ENCODE results near the gene TSC1. TPM values are rescaled to one million over a fixed set of nuclear protein-coding genes. Genes with fewer than 3 reads are reported as not detected.

TSC1 gene
- total and polyA plus RNA-seq, 2 donors (not counting 3 experiments of a cell fraction or from before 2014, with no cell fraction given): 43.9 to 51.2 TPM

DNA sequence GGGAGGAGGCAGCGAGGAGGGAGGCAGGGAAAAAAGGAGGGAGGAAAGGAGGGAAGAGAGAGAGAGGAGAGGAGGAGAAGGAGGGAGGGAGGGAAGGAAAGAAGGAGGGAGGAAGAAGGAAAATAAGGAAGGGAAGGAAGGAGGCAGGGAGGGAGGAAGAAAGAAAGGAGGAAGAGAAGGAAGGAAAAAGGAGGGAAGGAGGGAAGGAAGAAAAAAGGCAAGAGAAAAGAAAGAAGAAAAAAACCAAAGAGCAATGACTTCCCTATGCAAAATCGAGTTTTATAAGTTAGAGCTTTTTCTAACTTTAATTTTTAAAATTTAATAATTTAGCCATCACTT lies 33.7 kb upstream of the TSC1 start:
- no TSS peak for BruUV-seq (replicated peaks)
- Histone ChIP-seq H3K9me3 (replicated peaks; ENCODE audit: control insufficient read depth, insufficient read depth, low read length) (no peaks in the 10 kb centered on the region), H3K4me3 (replicated peaks in 1 of 3; ENCODE audit: insufficient read depth in 1 of 3, low read depth in 1 of 3, low read length in 3 of 3) (no peak overlapping the region), H3K4me1 (ENCODE audit: control insufficient read depth, extremely low read depth, insufficient read depth, low read length) (no peaks in the 10 kb centered on the region), H3K4me2 (ENCODE audit: insufficient read depth, low read length) (no peak overlapping the region), H3K9me1 (replicated peaks; ENCODE audit: control insufficient read depth, extremely low read depth, insufficient read depth, low read length) (no peaks in the 10 kb centered on the region), H3K27me3 (ENCODE audit: control insufficient read depth in 2 of 2, insufficient read depth in 2 of 2, low read length in 2 of 2) (peaks cover 23 to 28% of the 10 kb centered on the region in 2 experiments), H2AFZ (ENCODE audit: low read depth, low read length) (no peak overlapping the region), H3K36me3 (ENCODE audit: control insufficient read depth in 2 of 2, extremely low read depth in 1 of 2, insufficient read depth in 2 of 2, low read length in 2 of 2) (no peaks in the 10 kb centered on the region), H4K20me1 (replicated peaks; ENCODE audit: control insufficient read depth, extremely low read depth, insufficient read depth, low read length) (no peaks in the 10 kb centered on the region), H3K9ac (replicated peaks; ENCODE audit: extremely low read depth, insufficient read depth, low read length) (no peak overlapping the region), H3K27ac (ENCODE audit: insufficient read depth, low read depth, low read length) (no peak overlapping the region), H3K79me2 (ENCODE audit: control insufficient read depth, insufficient read depth, low read length) (no peaks in the 10 kb centered on the region)
- intact Hi-C loops (cut with micrococcal nuclease) (loop anchor here (10.0 kb wide), 1 partner anchor 173 kb away; no protein-coding TSS in a partner anchor), dilution Hi-C loops (cut with MboI; ENCODE audit: extremely low pct_ligation_motif_present, low sequenced_read_pairs) (no loop called here)
- TF ChIP-seq POLR2AphosphoS5 (IDR thresholded peaks at IDR 0.05; ENCODE audit: insufficient read depth, low read depth, low read length): no peak
- no peak for TF ChIP-seq EZH2 (IDR thresholded peaks at IDR 0.05; ENCODE audit: borderline replicate concordance, low read depth, low read length, severe bottlenecking)
- TF ChIP-seq FOS (IDR thresholded peaks at IDR 0.05; ENCODE audit: borderline replicate concordance, insufficient read depth, low read length): no peak
- TF ChIP-seq, protein P1, sequence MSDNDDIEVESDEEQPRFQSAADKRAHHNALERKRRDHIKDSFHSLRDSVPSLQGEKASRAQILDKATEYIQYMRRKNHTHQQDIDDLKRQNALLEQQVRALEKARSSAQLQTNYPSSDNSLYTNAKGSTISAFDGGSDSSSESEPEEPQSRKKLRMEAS (IDR thresholded peaks at IDR 0.05; ENCODE audit: insufficient read depth, insufficient read length): no peak
- no peak for TF ChIP-seq GATA2 (IDR thresholded peaks at IDR 0.05; ENCODE audit: insufficient read depth, insufficient read length, low read depth, low read length)
- no peak for TF ChIP-seq MYC (IDR thresholded peaks at IDR 0.05; ENCODE audit: low read depth, low read length)
- TF ChIP-seq, protein P2, sequence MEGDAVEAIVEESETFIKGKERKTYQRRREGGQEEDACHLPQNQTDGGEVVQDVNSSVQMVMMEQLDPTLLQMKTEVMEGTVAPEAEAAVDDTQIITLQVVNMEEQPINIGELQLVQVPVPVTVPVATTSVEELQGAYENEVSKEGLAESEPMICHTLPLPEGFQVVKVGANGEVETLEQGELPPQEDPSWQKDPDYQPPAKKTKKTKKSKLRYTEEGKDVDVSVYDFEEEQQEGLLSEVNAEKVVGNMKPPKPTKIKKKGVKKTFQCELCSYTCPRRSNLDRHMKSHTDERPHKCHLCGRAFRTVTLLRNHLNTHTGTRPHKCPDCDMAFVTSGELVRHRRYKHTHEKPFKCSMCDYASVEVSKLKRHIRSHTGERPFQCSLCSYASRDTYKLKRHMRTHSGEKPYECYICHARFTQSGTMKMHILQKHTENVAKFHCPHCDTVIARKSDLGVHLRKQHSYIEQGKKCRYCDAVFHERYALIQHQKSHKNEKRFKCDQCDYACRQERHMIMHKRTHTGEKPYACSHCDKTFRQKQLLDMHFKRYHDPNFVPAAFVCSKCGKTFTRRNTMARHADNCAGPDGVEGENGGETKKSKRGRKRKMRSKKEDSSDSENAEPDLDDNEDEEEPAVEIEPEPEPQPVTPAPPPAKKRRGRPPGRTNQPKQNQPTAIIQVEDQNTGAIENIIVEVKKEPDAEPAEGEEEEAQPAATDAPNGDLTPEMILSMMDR (IDR thresholded peaks at IDR 0.05; ENCODE audit: extremely low read depth in 1 of 2, insufficient read depth in 1 of 2, low read depth in 1 of 2, low read length in 2 of 2): no peak
- ChIA-PET POLR2A (no interaction called here), CTCF (interaction anchor here (0.6 to 2.5 kb wide), 15 partner anchors 10 to 166 kb away, joined by 3 to 10 read pairs (median 4); partner anchors contain the start of genes AK8 and GTF3C5)
- DNase-seq (ENCODE audit: low read depth, low spot score) (no peak), FAIRE-seq (no peak)
